Ishikawa (cell line): ENCODE measurements around the gene SPINK9.

ENCODE experiments used
- CEBPB ChIP-seq: IDR thresholded peaks from 2 replicates; pipeline ENCODE4 v1.6.1; 2012
- CREB1 ChIP-seq: IDR thresholded peaks from 2 replicates; pipeline ENCODE4 v1.6.1; 2012; ENCODE audit warnings: low read depth
- EGR1 ChIP-seq: IDR thresholded peaks from 2 replicates; pipeline ENCODE4 v1.6.1; 2012
- EP300 ChIP-seq: IDR thresholded peaks from 2 replicates; pipeline ENCODE4 v1.6.1; 2012; ENCODE audit warnings: borderline replicate concordance
- FOXM1 ChIP-seq: IDR thresholded peaks from 2 replicates; pipeline ENCODE4 v1.6.1; 2012; ENCODE audit warnings: low read depth, borderline replicate concordance
- MAX ChIP-seq: IDR thresholded peaks from 2 replicates; pipeline ENCODE4 v1.6.1; 2012
- NFIC ChIP-seq: IDR thresholded peaks from 2 replicates; pipeline ENCODE4 v1.6.1; 2012
- RAD21 ChIP-seq: IDR thresholded peaks from 2 replicates; pipeline ENCODE4 v1.6.1; 2012; ENCODE audit warnings: low read depth
- REST ChIP-seq: IDR thresholded peaks from 2 replicates; pipeline ENCODE4 v1.6.1; 2012; ENCODE audit warnings: low read depth, mild to moderate bottlenecking
- TAF1 ChIP-seq: IDR thresholded peaks from 2 replicates; pipeline ENCODE4 v1.6.1; 2012; ENCODE audit warnings: low read depth, mild to moderate bottlenecking
- TCF12 ChIP-seq: IDR thresholded peaks from 2 replicates; pipeline ENCODE4 v1.6.1; 2012; ENCODE audit warnings: low read depth
- TEAD4 ChIP-seq: IDR thresholded peaks from 2 replicates; pipeline ENCODE4 v1.6.1; 2012
- USF1 ChIP-seq: IDR thresholded peaks from 2 replicates; pipeline ENCODE4 v1.6.1; 2012
- YY1 ChIP-seq: IDR thresholded peaks from 2 replicates; pipeline ENCODE4 v1.6.1; 2012; ENCODE audit warnings: low read depth
- ZBTB7A ChIP-seq: IDR thresholded peaks from 2 replicates; pipeline ENCODE4 v1.6.1; 2012; ENCODE audit warnings: low read depth

SPINK9 gene

GRCh38 chr5:148385094-148385493 is 49.7 kb downstream of the SPINK9 start:
- TF ChIP-seq CREB1: no peak
- TF ChIP-seq YY1: no peak
- TF ChIP-seq TAF1: no peak
- TF ChIP-seq EGR1: no peak
- TF ChIP-seq CEBPB: no peak
- TF ChIP-seq ZBTB7A: no peak
- TF ChIP-seq EP300: no peak
- no peak for TF ChIP-seq TEAD4
- TF ChIP-seq NFIC: no peak
- no peak for TF ChIP-seq FOXM1
- TF ChIP-seq REST: no peak
- no peak for TF ChIP-seq MAX
- TF ChIP-seq USF1: no peak
- TF ChIP-seq TCF12: no peak
- TF ChIP-seq RAD21: no peak

GRCh38 chr5:148386041-148386440 is 50.7 kb downstream of the SPINK9 start:
- no peak for TF ChIP-seq CEBPB
- TF ChIP-seq EGR1: no peak
- no peak for TF ChIP-seq FOXM1
- TF ChIP-seq REST: no peak
- TF ChIP-seq NFIC: no peak
- TF ChIP-seq USF1: no peak
- TF ChIP-seq YY1: no peak
- no peak for TF ChIP-seq TEAD4
- TF ChIP-seq TAF1: no peak
- TF ChIP-seq TCF12: no peak
- no peak for TF ChIP-seq RAD21
- no peak for TF ChIP-seq EP300
- TF ChIP-seq MAX: no peak

GRCh38 chr5:148387325-148387724 is 52.0 kb downstream of the SPINK9 start:
- no peak for TF ChIP-seq CREB1
- TF ChIP-seq USF1: no peak
- TF ChIP-seq RAD21: no peak
- TF ChIP-seq EP300: no peak
- no peak for TF ChIP-seq NFIC
- no peak for TF ChIP-seq ZBTB7A
- no peak for TF ChIP-seq EGR1

GRCh38 chr5:148388696-148389095 is 53.3 kb downstream of the SPINK9 start:
- TF ChIP-seq NFIC (no peak), YY1 (no peak), RAD21 (no peak), REST (no peak), TEAD4 (no peak), CREB1 (no peak)
